ENCODE results near the gene HAS3. TPM values are rescaled to one million over a fixed set of nuclear protein-coding genes. Genes with fewer than 3 reads are reported as not detected.

HAS3 gene
- total RNA-seq, 1 donor from 2014 or later, result 22.8 TPM

- no peak for DNase-seq (ENCODE audit: low read depth)
Observed at GRCh38 chr16:69089091-69089910, 16.2 kb upstream of the HAS3 start.

GRCh38 chr16:69093974-69094373 is 11.5 kb upstream of the HAS3 start:
- no peak for DNase-seq (ENCODE audit: low read depth)

- no peak for DNase-seq (ENCODE audit: low read depth)
Observed at GRCh38 chr16:69094501-69094900, 11.0 kb upstream of the HAS3 start.

- DNase-seq (ENCODE audit: low read depth), result no peak
Observed at GRCh38 chr16:69095193-69095592, 10.3 kb upstream of the HAS3 start.

GRCh38 chr16:69100071-69100691 is 5.3 kb upstream of the HAS3 start:
- DNase-seq (ENCODE audit: low read depth), result peak; percentile 53

GRCh38 chr16:69106491-69107315 is 1.2 kb downstream of the HAS3 start:
- no peak for DNase-seq (ENCODE audit: low read depth)

- no peak for DNase-seq (ENCODE audit: low read depth)
Observed at GRCh38 chr16:69107316-69107962, 2.0 kb downstream of the HAS3 start.

GRCh38 chr16:69108064-69108904 is 2.8 kb downstream of the HAS3 start:
- no peak for DNase-seq (ENCODE audit: low read depth)

- no peak for DNase-seq (ENCODE audit: low read depth)
Observed at GRCh38 chr16:69108905-69109252, 3.4 kb downstream of the HAS3 start.

GRCh38 chr16:69109486-69110270 is 4.2 kb downstream of the HAS3 start:
- DNase-seq (ENCODE audit: low read depth), result no peak

- DNase-seq (ENCODE audit: low read depth), result no peak
Observed at GRCh38 chr16:69110406-69110805, 5.0 kb downstream of the HAS3 start.

GRCh38 chr16:69111216-69111875 is 5.9 kb downstream of the HAS3 start:
- no peak for DNase-seq (ENCODE audit: low read depth)

- no peak for DNase-seq (ENCODE audit: low read depth)
Observed at GRCh38 chr16:69111876-69112230, 6.4 kb downstream of the HAS3 start.

- no peak for DNase-seq (ENCODE audit: low read depth)
Observed at GRCh38 chr16:69112285-69113129, 7.1 kb downstream of the HAS3 start.

GRCh38 chr16:69113216-69113615 is 7.8 kb downstream of the HAS3 start:
- no peak for DNase-seq (ENCODE audit: low read depth)

- no peak for DNase-seq (ENCODE audit: low read depth)
Observed at GRCh38 chr16:69114346-69114975, 9.0 kb downstream of the HAS3 start.

GRCh38 chr16:69114976-69115355 is 9.5 kb downstream of the HAS3 start:
- DNase-seq (ENCODE audit: low read depth), result no peak

GRCh38 chr16:69115361-69115760 is 9.9 kb downstream of the HAS3 start:
- DNase-seq (ENCODE audit: low read depth), result no peak

GRCh38 chr16:69115837-69116236 is 10.4 kb downstream of the HAS3 start:
- DNase-seq (ENCODE audit: low read depth), result no peak
